ENCODE measurements around the gene IL31RA. TPM values are rescaled to one million over a fixed set of nuclear protein-coding genes. Genes with fewer than 3 reads are reported as not detected.

The IL31RA gene
- total and polyA plus RNA-seq, 9 donors: 0.19 to 1.7 (median 0.77) TPM

DNA sequence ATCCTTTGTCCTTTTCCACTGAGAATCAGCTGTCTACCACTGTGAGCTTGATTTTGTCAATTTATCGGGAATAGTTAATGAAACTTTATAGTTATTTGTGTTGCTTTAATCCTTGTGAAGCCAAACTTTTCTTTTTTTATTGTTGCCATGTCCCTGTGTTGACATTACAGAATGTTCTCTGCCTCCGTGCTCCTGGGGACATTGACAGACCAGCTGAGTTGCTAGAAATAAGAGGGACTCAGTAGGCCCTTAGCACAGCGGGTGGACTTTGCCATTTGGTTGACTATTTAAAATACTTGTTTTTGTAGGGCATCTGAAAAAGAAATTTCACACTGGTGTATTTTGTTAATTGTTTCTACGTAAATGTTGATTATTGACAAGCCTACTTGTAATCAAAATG is 70.5 kb downstream of the IL31RA start:
- H3K9me3 ChIP-seq (replicated peaks; ENCODE audit: control insufficient read depth, low read depth, low read length): no peaks in the 10 kb centered on the region
- 83% methylated on average over 3 of the region's 4 CpGs for WGBS (ENCODE audit: insufficient coverage)
- no peaks in the 10 kb centered on the region for H3K36me3 ChIP-seq (ENCODE audit: control insufficient read depth, insufficient read depth, low read length)
- peaks cover 11% of the 10 kb centered on the region for H3K4me1 ChIP-seq (ENCODE audit: control insufficient read depth, insufficient read depth, low read length)
- H3K27ac ChIP-seq (ENCODE audit: low read length): no peak overlapping the region
- no peak overlapping the region for H3K4me3 ChIP-seq (ENCODE audit: low read length)
- DNase-seq: no peak
- no peaks in the 10 kb centered on the region for H3K27me3 ChIP-seq (ENCODE audit: control insufficient read depth, insufficient read depth, low read length)

DNA sequence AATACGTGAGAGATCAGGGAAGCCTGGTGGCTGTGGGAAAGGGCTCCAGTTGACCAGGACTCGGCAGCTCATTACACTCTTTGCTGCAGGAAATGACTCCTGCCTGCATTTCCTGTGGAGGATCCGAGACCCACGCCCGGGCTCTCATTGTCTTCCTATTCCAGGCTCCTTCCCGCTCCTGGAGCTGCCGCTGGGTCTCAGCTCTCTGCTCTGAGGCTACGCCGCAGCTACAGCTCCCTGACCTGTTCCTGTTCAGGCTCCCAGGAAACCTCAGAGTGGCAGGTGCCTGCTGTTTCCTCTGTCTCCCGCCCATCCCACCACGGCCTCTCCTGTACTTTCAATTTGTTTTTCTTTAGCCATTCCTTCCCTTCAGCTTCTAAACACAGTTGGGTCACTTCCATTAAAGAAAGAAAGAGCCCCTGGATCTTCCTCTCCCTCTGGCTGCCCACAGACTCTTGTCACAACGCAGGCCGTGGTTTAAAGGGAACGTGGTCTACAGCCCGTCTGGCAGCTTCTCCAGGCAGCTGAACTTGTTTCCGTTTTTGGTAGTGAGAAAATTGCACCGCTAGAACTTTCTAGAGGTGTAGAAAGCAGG is 72.1 kb downstream of the IL31RA start:
- H3K27me3 ChIP-seq (ENCODE audit: control insufficient read depth, insufficient read depth, low read length): no peaks in the 10 kb centered on the region
- H3K9me3 ChIP-seq (replicated peaks; ENCODE audit: control insufficient read depth, low read depth, low read length): no peaks in the 10 kb centered on the region
- no peaks in the 10 kb centered on the region for H3K36me3 ChIP-seq (ENCODE audit: control insufficient read depth, insufficient read depth, low read length)
- peak; percentile 44 for DNase-seq
- peaks cover 8% of the 10 kb centered on the region for H3K4me1 ChIP-seq (ENCODE audit: control insufficient read depth, insufficient read depth, low read length)
- H3K4me3 ChIP-seq (ENCODE audit: low read length): peak overlapping the region; percentile 5
- 36% methylated on average over 15 of the region's 17 CpGs for WGBS (ENCODE audit: insufficient coverage)
- peak overlapping the region; percentile 51 for H3K27ac ChIP-seq (ENCODE audit: low read length)

DNA sequence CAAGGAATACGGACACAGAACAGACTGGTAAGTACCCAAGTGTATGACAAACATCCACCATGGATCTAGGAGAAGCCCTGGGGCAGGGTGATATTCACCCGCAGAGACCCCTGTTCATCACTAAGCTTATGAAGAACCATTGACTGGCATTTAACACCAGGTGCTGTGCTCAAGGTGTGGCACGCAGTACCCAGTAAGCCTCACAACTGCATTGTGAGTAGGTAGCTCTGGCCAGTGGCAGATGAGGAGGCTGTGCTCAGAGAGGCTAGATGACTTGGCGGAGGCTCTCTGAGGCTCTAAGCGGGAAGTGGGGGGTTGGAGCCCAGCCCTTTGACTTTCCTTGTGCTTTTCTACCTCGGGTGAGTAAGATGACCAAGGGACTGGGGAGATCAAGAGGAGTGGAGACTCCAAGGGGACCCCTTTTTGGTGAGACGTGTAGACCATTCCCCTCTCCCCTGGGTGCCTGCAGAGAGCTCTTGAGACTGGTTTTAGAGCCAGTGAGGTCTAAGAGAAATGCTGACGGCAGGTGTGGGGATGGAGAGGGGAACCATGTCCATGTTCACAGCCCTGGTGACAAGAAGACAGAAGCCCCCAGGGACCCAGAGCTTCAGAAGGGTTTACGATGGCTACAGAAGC is 72.8 kb downstream of the IL31RA start:
- H3K9me3 ChIP-seq (replicated peaks; ENCODE audit: control insufficient read depth, low read depth, low read length): no peaks in the 10 kb centered on the region
- no peak for DNase-seq
- no peaks in the 10 kb centered on the region for H3K36me3 ChIP-seq (ENCODE audit: control insufficient read depth, insufficient read depth, low read length)
- 90% methylated on average over 4 of the region's 9 CpGs for WGBS (ENCODE audit: insufficient coverage)
- peaks cover 8% of the 10 kb centered on the region for H3K4me1 ChIP-seq (ENCODE audit: control insufficient read depth, insufficient read depth, low read length)
- H3K27me3 ChIP-seq (ENCODE audit: control insufficient read depth, insufficient read depth, low read length): no peaks in the 10 kb centered on the region
- H3K4me3 ChIP-seq (ENCODE audit: low read length): no peak overlapping the region
- H3K27ac ChIP-seq (ENCODE audit: low read length): peak overlapping the region; percentile 51

DNA sequence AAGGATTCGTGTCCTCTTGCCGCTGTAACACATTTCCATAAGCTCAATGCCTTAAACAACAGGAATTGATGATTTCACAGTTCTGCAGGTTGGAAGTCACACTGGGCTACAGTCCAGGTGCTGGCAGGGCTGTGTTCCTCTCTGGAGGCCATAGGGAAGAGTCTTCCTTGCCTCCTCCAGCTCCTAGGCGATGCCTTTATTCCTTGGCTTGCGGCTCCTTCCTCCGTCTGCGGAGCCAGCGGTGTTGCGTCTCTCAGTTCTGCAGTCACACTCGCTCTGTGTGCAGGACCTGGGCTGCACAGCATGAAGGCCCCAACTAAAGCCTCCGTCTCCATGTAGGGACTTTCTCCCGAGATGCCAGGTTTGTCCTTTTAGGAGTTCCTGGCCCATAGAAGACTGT is 73.6 kb downstream of the IL31RA start:
- Histone ChIP-seq H3K36me3 (ENCODE audit: control insufficient read depth, insufficient read depth, low read length) (no peaks in the 10 kb centered on the region), H3K27me3 (ENCODE audit: control insufficient read depth, insufficient read depth, low read length) (no peaks in the 10 kb centered on the region), H3K27ac (ENCODE audit: low read length) (no peak overlapping the region), H3K4me1 (ENCODE audit: control insufficient read depth, insufficient read depth, low read length) (peaks cover 8% of the 10 kb centered on the region), H3K9me3 (replicated peaks; ENCODE audit: control insufficient read depth, low read depth, low read length) (no peaks in the 10 kb centered on the region), H3K4me3 (ENCODE audit: low read length) (no peak overlapping the region)
- no peak for DNase-seq
- WGBS (ENCODE audit: insufficient coverage): 94% methylated on average over 9 of the region's 11 CpGs

DNA sequence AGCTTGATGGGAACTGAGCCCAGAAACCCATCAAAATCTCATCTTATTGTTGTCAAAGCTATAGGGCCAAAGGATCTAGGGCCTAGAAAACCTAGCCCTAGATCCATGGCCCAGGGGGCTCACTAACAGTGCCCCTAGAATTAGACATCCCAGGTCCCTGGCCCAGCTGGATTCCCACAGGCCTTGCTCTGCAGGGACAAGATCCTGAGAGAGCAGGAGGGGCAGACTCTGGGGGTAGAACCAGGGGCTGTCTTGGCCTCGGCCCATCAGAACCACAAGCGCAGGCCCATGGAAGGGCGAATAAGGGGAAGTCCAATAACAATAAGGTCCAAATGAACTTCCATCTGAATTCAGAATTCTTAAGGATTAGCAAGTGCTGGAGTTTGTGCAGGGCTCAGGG is 74.0 kb downstream of the IL31RA start:
- DNase-seq: no peak
- no peak overlapping the region for H3K27ac ChIP-seq (ENCODE audit: low read length)
- peaks cover 8% of the 10 kb centered on the region for H3K4me1 ChIP-seq (ENCODE audit: control insufficient read depth, insufficient read depth, low read length)
- WGBS (ENCODE audit: insufficient coverage): 100% methylated on average over 1 of the region's 3 CpGs
- H3K27me3 ChIP-seq (ENCODE audit: control insufficient read depth, insufficient read depth, low read length): no peaks in the 10 kb centered on the region
- H3K9me3 ChIP-seq (replicated peaks; ENCODE audit: control insufficient read depth, low read depth, low read length): no peaks in the 10 kb centered on the region
- H3K4me3 ChIP-seq (ENCODE audit: low read length): no peak overlapping the region
- H3K36me3 ChIP-seq (ENCODE audit: control insufficient read depth, insufficient read depth, low read length): no peaks in the 10 kb centered on the region

DNA sequence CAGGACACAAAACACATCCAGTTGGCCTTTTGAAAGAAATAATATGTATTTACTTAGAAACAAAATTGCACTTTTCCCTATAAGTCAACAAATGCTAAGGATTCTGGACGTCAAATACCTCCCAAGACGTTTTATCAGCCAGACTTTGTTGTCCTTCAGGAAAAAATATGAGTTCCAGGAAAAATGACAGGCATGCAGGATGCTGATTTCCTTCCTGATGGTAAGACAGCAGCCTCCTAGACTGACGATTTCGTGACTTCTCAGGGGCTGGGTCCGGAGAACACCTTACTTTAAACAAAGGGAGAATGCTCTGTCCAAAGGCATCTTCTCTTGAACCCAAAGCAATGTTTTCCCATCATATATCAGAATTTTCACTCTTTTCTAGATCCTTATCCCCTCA is 74.6 kb downstream of the IL31RA start:
- Histone ChIP-seq H3K4me3 (ENCODE audit: low read length) (no peak overlapping the region), H3K36me3 (ENCODE audit: control insufficient read depth, insufficient read depth, low read length) (no peaks in the 10 kb centered on the region), H3K27me3 (ENCODE audit: control insufficient read depth, insufficient read depth, low read length) (no peaks in the 10 kb centered on the region), H3K27ac (ENCODE audit: low read length) (no peak overlapping the region), H3K4me1 (ENCODE audit: control insufficient read depth, insufficient read depth, low read length) (peaks cover 8% of the 10 kb centered on the region), H3K9me3 (replicated peaks; ENCODE audit: control insufficient read depth, low read depth, low read length) (no peaks in the 10 kb centered on the region)
- 63% methylated on average over 5 of the region's 5 CpGs for WGBS (ENCODE audit: insufficient coverage)
- DNase-seq: no peak

DNA sequence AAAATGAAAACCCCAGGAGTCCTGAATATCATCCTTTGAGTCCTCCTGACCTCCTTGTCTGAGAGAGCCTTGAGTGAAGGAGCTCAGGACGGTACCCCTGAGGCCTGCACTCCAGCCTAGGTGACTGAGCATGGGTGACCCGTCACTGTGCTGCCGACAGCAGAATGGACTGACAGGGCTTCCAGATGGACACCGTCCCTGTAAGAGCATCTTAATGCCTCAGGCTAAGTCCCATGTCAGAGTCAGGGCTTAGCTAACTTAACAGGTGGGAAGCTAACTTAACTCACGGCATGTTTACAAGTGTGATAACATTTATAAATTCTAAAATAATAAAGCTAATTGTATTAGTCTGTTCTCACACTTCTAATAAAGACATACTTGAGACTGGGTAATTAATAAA is 75.3 kb downstream of the IL31RA start:
- Histone ChIP-seq H3K27me3 (ENCODE audit: control insufficient read depth, insufficient read depth, low read length) (no peaks in the 10 kb centered on the region), H3K9me3 (replicated peaks; ENCODE audit: control insufficient read depth, low read depth, low read length) (no peaks in the 10 kb centered on the region), H3K4me1 (ENCODE audit: control insufficient read depth, insufficient read depth, low read length) (peaks cover 8% of the 10 kb centered on the region), H3K36me3 (ENCODE audit: control insufficient read depth, insufficient read depth, low read length) (no peaks in the 10 kb centered on the region), H3K4me3 (ENCODE audit: low read length) (no peak overlapping the region), H3K27ac (ENCODE audit: low read length) (no peak overlapping the region)
- DNase-seq: no peak
- 57% methylated on average over 3 of the region's 5 CpGs for WGBS (ENCODE audit: insufficient coverage)

DNA sequence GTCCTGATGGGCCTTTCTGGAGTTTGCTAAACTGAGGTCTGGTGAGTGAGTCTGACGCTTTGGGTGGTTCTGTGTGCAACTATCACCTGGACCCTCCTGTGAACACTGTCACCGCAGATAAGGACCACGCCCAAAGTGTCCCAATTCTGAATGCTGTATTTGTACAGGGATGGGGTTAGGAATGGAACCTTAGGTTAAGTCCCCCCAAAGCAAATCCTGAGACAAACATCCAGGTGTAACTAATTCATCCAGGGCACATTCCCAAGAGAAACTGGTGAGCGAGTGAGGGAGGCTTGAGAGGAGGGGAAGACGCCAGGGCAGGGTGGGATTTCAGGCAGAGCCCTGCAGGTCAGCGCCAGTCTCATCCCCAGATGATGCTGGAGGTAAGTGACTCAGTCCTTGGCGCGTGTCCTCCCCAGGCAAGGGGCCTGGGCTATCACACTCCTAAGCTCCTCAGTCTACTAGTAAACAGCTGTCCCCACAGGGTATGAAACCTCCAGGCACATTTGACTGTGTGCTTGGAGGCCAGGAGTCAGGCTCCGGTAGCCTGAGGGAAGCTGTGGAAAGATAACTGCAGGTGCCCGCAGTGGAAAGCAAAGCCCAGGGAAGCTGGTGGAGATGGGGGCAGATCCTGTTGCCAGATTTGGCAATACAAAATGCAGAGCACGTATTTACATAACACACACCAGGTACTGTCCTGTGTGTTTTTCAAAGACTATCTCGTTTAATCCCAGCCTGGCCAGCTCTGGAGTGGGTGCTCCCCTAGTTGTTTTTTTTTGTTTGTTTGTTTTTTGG is 76.9 kb downstream of the IL31RA start:
- H3K9me3 ChIP-seq (replicated peaks; ENCODE audit: control insufficient read depth, low read depth, low read length): no peaks in the 10 kb centered on the region
- H3K36me3 ChIP-seq (ENCODE audit: control insufficient read depth, insufficient read depth, low read length): no peaks in the 10 kb centered on the region
- no peaks in the 10 kb centered on the region for H3K27me3 ChIP-seq (ENCODE audit: control insufficient read depth, insufficient read depth, low read length)
- H3K27ac ChIP-seq (ENCODE audit: low read length): no peak overlapping the region
- peaks cover 7% of the 10 kb centered on the region for H3K4me1 ChIP-seq (ENCODE audit: control insufficient read depth, insufficient read depth, low read length)
- 92% methylated on average over 4 of the region's 12 CpGs for WGBS (ENCODE audit: insufficient coverage)
- no peak for DNase-seq
- H3K4me3 ChIP-seq (ENCODE audit: low read length): no peak overlapping the region

DNA sequence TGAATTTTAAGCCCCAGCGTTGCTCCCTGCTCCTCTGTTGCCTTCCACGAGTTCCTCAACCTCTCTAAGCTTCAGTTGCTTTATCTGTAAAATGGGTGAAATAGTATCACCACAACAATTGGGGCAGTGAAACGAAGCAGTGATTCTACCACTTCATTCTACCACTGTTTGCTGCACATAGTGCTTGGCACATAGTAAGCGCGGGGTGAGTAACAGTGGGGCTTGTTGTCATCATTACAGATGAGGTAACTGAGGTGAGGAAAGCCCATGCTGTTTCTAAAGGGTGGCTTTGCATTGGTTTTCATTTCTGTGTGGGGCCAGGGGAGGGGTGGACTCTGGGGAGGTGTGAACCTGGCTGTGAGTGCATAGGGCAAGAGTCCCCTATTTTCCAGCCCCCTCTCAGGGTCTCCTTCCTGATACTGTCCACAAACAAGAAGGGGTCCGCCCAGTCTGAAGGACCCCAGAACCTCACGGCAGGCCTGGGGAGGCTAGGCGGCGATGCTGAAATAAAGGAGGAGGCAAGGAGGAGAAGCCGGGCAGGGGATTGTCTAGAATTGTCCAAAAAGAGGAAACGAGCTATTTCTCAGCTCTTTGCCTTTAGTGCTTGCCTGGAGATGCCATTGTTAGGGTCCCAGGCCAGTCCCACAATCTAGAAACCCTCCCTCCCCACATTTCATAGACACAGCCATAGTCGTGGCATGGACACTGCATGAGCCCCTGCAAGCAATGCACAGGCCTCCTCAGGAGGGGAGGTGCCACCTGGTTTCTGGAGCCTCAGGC is 78.1 kb downstream of the IL31RA start:
- 94% methylated on average over 8 of the region's 12 CpGs for WGBS (ENCODE audit: insufficient coverage)
- no peaks in the 10 kb centered on the region for H3K9me3 ChIP-seq (replicated peaks; ENCODE audit: control insufficient read depth, low read depth, low read length)
- H3K4me3 ChIP-seq (ENCODE audit: low read length): no peak overlapping the region
- H3K27me3 ChIP-seq (ENCODE audit: control insufficient read depth, insufficient read depth, low read length): no peaks in the 10 kb centered on the region
- no peak for DNase-seq
- peaks cover 3% of the 10 kb centered on the region for H3K4me1 ChIP-seq (ENCODE audit: control insufficient read depth, insufficient read depth, low read length)
- no peak overlapping the region for H3K27ac ChIP-seq (ENCODE audit: low read length)
- H3K36me3 ChIP-seq (ENCODE audit: control insufficient read depth, insufficient read depth, low read length): peaks cover 2% of the 10 kb centered on the region

DNA sequence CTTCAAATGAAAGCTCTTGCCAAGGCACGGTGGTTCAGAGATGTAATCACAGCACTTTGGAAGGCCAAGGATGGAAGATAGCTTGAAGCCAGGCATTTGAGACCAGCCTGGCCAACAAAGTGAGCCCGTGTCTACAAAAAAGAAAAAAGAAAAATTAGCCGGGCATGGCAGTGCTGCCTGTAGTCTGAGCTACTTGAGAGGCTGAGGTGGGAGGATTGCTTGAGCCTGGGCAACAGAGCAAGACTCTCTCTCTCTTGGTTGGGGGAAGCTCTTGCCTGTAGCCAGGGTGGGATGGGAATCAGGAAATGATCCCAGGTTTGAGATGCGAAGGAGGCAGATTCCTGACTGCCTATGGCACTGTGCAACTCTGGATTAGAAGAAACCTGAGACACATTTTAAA is 81.5 kb downstream of the IL31RA start:
- Histone ChIP-seq H3K36me3 (ENCODE audit: control insufficient read depth, insufficient read depth, low read length) (peaks cover 5% of the 10 kb centered on the region), H3K4me1 (ENCODE audit: control insufficient read depth, insufficient read depth, low read length) (no peaks in the 10 kb centered on the region), H3K27me3 (ENCODE audit: control insufficient read depth, insufficient read depth, low read length) (no peaks in the 10 kb centered on the region), H3K9me3 (replicated peaks; ENCODE audit: control insufficient read depth, low read depth, low read length) (no peaks in the 10 kb centered on the region), H3K27ac (ENCODE audit: low read length) (no peak overlapping the region), H3K4me3 (ENCODE audit: low read length) (no peak overlapping the region)
- WGBS (ENCODE audit: insufficient coverage): 63% methylated on average over 3 of the region's 4 CpGs
- DNase-seq: no peak

Measured in muscle of leg (tissue), 11 donors.